Uterus (tissue), 2 donors: ENCODE measurements around the gene STK11.

ENCODE experiments used
- POLR2A ChIP-seq, 2 donors: fragments of 450-650 bp; IDR thresholded peaks; one replicate each; pipeline ENCODE4 v1.6.1; 2016; ENCODE audit warnings: antibody characterized with exemption in 2 of 2, mild to moderate bottlenecking in 1 of 2, moderate library complexity in 1 of 2
- TF ChIP-seq, protein P1 (sequence below), 4 experiments: fragments of 200-600 bp in 2 of 4; fragments of 450-650 bp in 2 of 4; sonication (generic) in 2 of 4; IDR thresholded peaks; one replicate each; pipeline ENCODE4 v1.5.1; 2016 to 2019; ENCODE audit warnings: antibody characterized with exemption in 4 of 4, mild to moderate bottlenecking in 2 of 4, moderate library complexity in 1 of 4

DNA sequence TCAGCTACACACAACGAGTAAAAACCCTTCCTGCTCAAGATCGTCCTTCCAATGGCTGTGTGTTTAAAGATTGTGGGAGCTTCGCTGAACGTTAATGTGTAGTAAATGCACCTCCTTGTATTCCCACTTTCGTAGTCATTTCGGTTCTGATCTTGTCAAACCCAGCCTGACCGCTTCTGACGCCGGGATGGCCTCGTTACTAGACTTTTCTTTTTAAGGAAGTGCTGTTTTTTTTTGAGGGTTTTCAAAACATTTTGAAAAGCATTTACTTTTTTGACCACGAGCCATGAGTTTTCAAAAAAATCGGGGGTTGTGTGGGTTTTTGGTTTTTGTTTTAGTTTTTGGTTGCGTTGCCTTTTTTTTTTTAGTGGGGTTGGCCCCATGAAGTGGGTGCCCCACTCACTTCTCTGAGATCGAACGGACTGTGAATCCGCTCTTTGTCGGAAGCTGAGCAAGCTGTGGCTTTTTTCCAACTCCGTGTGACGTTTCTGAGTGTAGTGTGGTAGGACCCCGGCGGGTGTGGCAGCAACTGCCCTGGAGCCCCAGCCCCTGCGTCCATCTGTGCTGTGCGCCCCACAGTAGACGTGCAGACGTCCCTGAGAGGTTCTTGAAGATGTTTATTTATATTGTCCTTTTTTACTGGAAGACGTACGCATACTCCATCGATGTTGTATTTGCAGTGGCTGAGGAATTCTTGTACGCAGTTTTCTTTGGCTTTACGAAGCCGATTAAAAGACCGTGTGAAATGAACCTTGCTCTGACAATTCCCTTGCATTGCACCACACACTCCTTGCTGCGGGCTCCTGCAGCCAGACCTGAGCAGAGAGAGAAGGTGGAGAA is 67.1 kb downstream of the STK11 start:
- TF ChIP-seq, protein P1, sequence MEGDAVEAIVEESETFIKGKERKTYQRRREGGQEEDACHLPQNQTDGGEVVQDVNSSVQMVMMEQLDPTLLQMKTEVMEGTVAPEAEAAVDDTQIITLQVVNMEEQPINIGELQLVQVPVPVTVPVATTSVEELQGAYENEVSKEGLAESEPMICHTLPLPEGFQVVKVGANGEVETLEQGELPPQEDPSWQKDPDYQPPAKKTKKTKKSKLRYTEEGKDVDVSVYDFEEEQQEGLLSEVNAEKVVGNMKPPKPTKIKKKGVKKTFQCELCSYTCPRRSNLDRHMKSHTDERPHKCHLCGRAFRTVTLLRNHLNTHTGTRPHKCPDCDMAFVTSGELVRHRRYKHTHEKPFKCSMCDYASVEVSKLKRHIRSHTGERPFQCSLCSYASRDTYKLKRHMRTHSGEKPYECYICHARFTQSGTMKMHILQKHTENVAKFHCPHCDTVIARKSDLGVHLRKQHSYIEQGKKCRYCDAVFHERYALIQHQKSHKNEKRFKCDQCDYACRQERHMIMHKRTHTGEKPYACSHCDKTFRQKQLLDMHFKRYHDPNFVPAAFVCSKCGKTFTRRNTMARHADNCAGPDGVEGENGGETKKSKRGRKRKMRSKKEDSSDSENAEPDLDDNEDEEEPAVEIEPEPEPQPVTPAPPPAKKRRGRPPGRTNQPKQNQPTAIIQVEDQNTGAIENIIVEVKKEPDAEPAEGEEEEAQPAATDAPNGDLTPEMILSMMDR (IDR thresholded peaks at IDR 0.05), result no peak
- no peak for TF ChIP-seq POLR2A (IDR thresholded peaks at IDR 0.05)
